ENCODE measurements around the gene DSP.

- TF ChIP-seq EZH2 (IDR thresholded peaks at IDR 0.05; ENCODE audit: insufficient read depth, poor library complexity, severe bottlenecking) (no peak), EZH2phosphoT487 (IDR thresholded peaks at IDR 0.05; ENCODE audit: insufficient read depth, low read depth) (no peak)
These were observed 4.9 kb downstream of the DSP start for GRCh38 chr6:7546383-7546782.
